Liver (tissue), 9 donors: Measurements from ENCODE around the gene AKR7A2. TPM values are rescaled to one million over a fixed set of nuclear protein-coding genes. Genes with fewer than 3 reads are reported as not detected.

Source experiments
- DNase-seq: peaks from one replicate; pipeline ENCODE4 v3.0.0-alpha.2; 2017; ENCODE audit warnings: low spot score
- H3K27ac ChIP-seq, 2 donors: one replicate each; pipeline ENCODE4 v1.7.0; 2013; ENCODE audit warnings: inconsistent platforms in 2 of 2, low read length in 2 of 2, control low read depth in 1 of 2, low read depth in 1 of 2, mild to moderate bottlenecking in 1 of 2
- H3K27me3 ChIP-seq, 4 donors: one replicate each; pipeline versions ENCODE4 v1.6.1 to v1.7.0; 2013; ENCODE audit warnings: low read length in 3 of 4, inconsistent platforms in 1 of 4, mild to moderate bottlenecking in 1 of 4, moderate library complexity in 1 of 4; ENCODE audit not compliant: control insufficient read depth in 4 of 4, insufficient read depth in 4 of 4
- H3K36me3 ChIP-seq, 4 donors: one replicate each; pipeline versions ENCODE4 v1.6.1 to v1.7.0; 2013; ENCODE audit warnings: low read length in 3 of 4, mild to moderate bottlenecking in 3 of 4, low read depth in 1 of 4, moderate library complexity in 1 of 4; ENCODE audit not compliant: control insufficient read depth in 4 of 4, insufficient read depth in 3 of 4
- H3K4me1 ChIP-seq, 4 donors: one replicate each; pipeline versions ENCODE4 v1.6.1 to v1.7.0; 2013; ENCODE audit warnings: low read length in 3 of 4, mild to moderate bottlenecking in 3 of 4, moderate library complexity in 1 of 4; ENCODE audit not compliant: control insufficient read depth in 4 of 4, insufficient read depth in 4 of 4
- H3K4me3 ChIP-seq, 3 donors: one replicate each; pipeline versions ENCODE4 v1.6.1 to v1.7.0; 2013; ENCODE audit warnings: low read length in 3 of 3, control low read depth in 1 of 3, low read depth in 1 of 3, mild to moderate bottlenecking in 1 of 3
- H3K9ac ChIP-seq, 2 donors: one replicate each; pipeline ENCODE4 v1.7.0; 2013; ENCODE audit warnings: low read length in 2 of 2, mild to moderate bottlenecking in 2 of 2, moderate library complexity in 2 of 2, control low read depth in 1 of 2, low read depth in 1 of 2
- H3K9me3 ChIP-seq, 4 donors: one replicate each; pipeline versions ENCODE4 v1.6.1 to v1.7.0; 2013; ENCODE audit warnings: low read length in 3 of 4; ENCODE audit not compliant: control insufficient read depth in 4 of 4
- ATF3 ChIP-seq: IDR thresholded peaks from 2 replicates; pipeline ENCODE4 v1.6.1; 2016; ENCODE audit warnings: antibody characterized with exemption
- CTCF ChIP-seq: fragments of 150-350 bp; IDR thresholded peaks from 2 replicates; pipeline ENCODE4 v1.5.1; 2017; ENCODE audit warnings: improper control_type of control experiment, low read depth, low read length; ENCODE audit not compliant: missing input control
- EGR1 ChIP-seq, 2 donors: IDR thresholded peaks; 2 replicates each; pipeline ENCODE4 v1.6.1; 2016 to 2018; ENCODE audit warnings: antibody characterized with exemption in 2 of 2, low read depth in 2 of 2
- FOXA1 ChIP-seq: IDR thresholded peaks from 2 replicates; pipeline ENCODE4 v1.6.1; 2016; ENCODE audit warnings: antibody characterized with exemption
- FOXA2 ChIP-seq: IDR thresholded peaks from 2 replicates; pipeline ENCODE4 v1.6.1; 2016; ENCODE audit warnings: antibody characterized with exemption
- HNF4A ChIP-seq, 2 donors: conservative IDR thresholded peaks; 2 replicates each; pipeline ENCODE4 v1.6.1; 2016; ENCODE audit warnings: antibody characterized with exemption in 2 of 2, mild to moderate bottlenecking in 2 of 2
- HNF4G ChIP-seq: IDR thresholded peaks from 2 replicates; pipeline ENCODE4 v1.6.1; 2016; ENCODE audit warnings: antibody characterized with exemption
- JUND ChIP-seq, 2 donors: IDR thresholded peaks; 2 replicates each; pipeline ENCODE4 v1.6.1; 2016; ENCODE audit warnings: antibody characterized with exemption in 2 of 2
- NR2F2 ChIP-seq: IDR thresholded peaks from 2 replicates; pipeline ENCODE4 v1.6.1; 2016; ENCODE audit warnings: antibody characterized with exemption
- RAD21 ChIP-seq, 2 donors: IDR thresholded peaks; 2 replicates each; pipeline ENCODE4 v1.6.1; 2016; ENCODE audit warnings: antibody characterized with exemption in 2 of 2, mild to moderate bottlenecking in 2 of 2
- RXRA ChIP-seq, 2 donors: IDR thresholded peaks; 2 replicates each; pipeline ENCODE4 v1.6.1; 2017 to 2018; ENCODE audit warnings: antibody characterized with exemption in 2 of 2, mild to moderate bottlenecking in 1 of 2
- SP1 ChIP-seq: IDR thresholded peaks from 2 replicates; pipeline ENCODE4 v1.6.1; 2018; ENCODE audit warnings: antibody characterized with exemption, mild to moderate bottlenecking
- TAF1 ChIP-seq: conservative IDR thresholded peaks from 2 replicates; pipeline ENCODE4 v1.6.1; 2016; ENCODE audit warnings: antibody characterized with exemption, mild to moderate bottlenecking
- YY1 ChIP-seq: IDR thresholded peaks from 2 replicates; pipeline ENCODE4 v1.6.1; 2016; ENCODE audit warnings: antibody characterized with exemption, mild to moderate bottlenecking
- whole genome bisulfite sequencing: extraction: QIAGEN DNeasy Blood & Tissue Kit; methylation state at CpG from one replicate; pipeline ENCODE4 v1.1.7; 2013; 5-methylcytosine and 5-hydroxymethylcytosine counted together
- polyA plus RNA-seq, 2 donors: library from polyadenylated mRNA; stranded (reverse) in 1 of 2; unstranded in 1 of 2; fragments of 200-250 nt in 1 of 2; fragments of >200 nt in 1 of 2; fragmentation: Nextera tagmentation in 1 of 2; extraction: Ambion mirVana in 1 of 2; gene quantifications; one replicate each; pipeline versions ENCODE4 v1.2.1 to v1.2.3, GENCODE V29; 2013 to 2015
- total RNA-seq, 2 donors: library from RNA; depleted of rRNA; stranded (reverse); fragments of >200 nt; gene quantifications; one replicate each; pipeline ENCODE4 v1.2.3, GENCODE V29; 2014
- TF ChIP-seq, protein P1 (sequence below): IDR thresholded peaks from 2 replicates; pipeline ENCODE4 v1.6.1; 2016; ENCODE audit warnings: antibody characterized with exemption
- TF ChIP-seq, protein P2 (sequence below): IDR thresholded peaks from 2 replicates; pipeline ENCODE4 v1.6.1; 2016; ENCODE audit warnings: antibody characterized with exemption
- TF ChIP-seq, protein P3 (sequence below): IDR thresholded peaks from 2 replicates; pipeline ENCODE4 v1.6.1; 2016; ENCODE audit warnings: antibody characterized with exemption, mild to moderate bottlenecking
- donor health status: healthy.
- donor health status: healthy.
- donor health status: healthy.
- donor health status: healthy.
- donor health status: healthy.

The AKR7A2 gene
- total and polyA plus RNA-seq, 4 donors = 41.4 to 63.2 (median 49.8) TPM

GRCh38 chr1:19337289-19337688, 25.3 kb upstream of the AKR7A2 start (continued):
- TF ChIP-seq CTCF = no peak
- TF ChIP-seq RAD21 (IDR thresholded peaks at IDR 0.05) = no peak
- TF ChIP-seq HNF4A (conservative IDR thresholded peaks at IDR 0.05) = no peak
- TF ChIP-seq ATF3 = no peak
- TF ChIP-seq NR2F2 = no peak
- no peak for TF ChIP-seq SP1
- no peak for TF ChIP-seq JUND (IDR thresholded peaks at IDR 0.05)

DNA sequence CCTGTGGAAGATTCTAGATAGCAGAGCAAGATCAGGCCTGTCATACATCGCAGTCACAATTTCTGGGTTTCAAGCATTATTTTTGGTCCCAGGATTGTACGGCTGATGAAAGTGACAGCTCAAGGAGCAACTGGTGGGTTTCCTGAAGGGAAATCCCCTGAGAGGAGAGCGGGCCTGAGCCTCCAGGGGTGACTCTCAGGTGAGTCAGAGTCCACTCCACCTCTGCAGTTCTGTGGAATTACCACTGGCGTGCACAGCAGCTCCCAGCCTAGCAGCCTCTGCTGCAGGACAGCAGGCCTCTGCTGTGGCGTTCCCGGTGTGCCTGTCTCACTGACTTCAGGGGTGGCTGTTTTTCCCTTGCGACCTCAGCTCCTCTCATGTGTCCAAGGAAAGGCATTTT, 24.6 kb upstream of the AKR7A2 start:
- no peak overlapping the region for H3K27ac ChIP-seq
- no peaks in the 10 kb centered on the region for H3K27me3 ChIP-seq
- H3K4me1 ChIP-seq = peaks cover 0 to 13% (median 5%) of the 10 kb centered on the region in 4 donors
- no peak overlapping the region for H3K9ac ChIP-seq
- WGBS = 89% methylated on average over 7 of the region's 7 CpGs
- no peak overlapping the region for H3K4me3 ChIP-seq
- H3K36me3 ChIP-seq = peaks cover 0 to 11% (median 2%) of the 10 kb centered on the region in 4 donors
- no peaks in the 10 kb centered on the region for H3K9me3 ChIP-seq
- TF ChIP-seq RAD21 (IDR thresholded peaks at IDR 0.05) (no peak), CTCF (no peak), JUND (IDR thresholded peaks at IDR 0.05) (no peak), ATF3 (no peak)
- TF ChIP-seq, protein P1, sequence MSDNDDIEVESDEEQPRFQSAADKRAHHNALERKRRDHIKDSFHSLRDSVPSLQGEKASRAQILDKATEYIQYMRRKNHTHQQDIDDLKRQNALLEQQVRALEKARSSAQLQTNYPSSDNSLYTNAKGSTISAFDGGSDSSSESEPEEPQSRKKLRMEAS = no peak
- DNase-seq = no peak

- Histone ChIP-seq H3K27me3 (no peaks in the 10 kb centered on the region), H3K36me3 (peaks cover 0 to 19% (median 2%) of the 10 kb centered on the region in 4 donors), H3K9me3 (no peaks in the 10 kb centered on the region), H3K27ac (no peak overlapping the region), H3K4me1 (peaks cover 0 to 8% (median 4%) of the 10 kb centered on the region in 4 donors), H3K9ac (no peak overlapping the region), H3K4me3 (no peak overlapping the region)
- no peak for DNase-seq
- 89% methylated on average over 9 of the region's 9 CpGs for WGBS
- TF ChIP-seq NR2F2 (no peak), HNF4G (no peak), FOXA1 (no peak), HNF4A (conservative IDR thresholded peaks at IDR 0.05) (no peak), YY1 (no peak), ATF3 (no peak), FOXA2 (no peak), EGR1 (IDR thresholded peaks at IDR 0.05; ENCODE audit: low read depth in 2 of 2) (no peak), JUND (IDR thresholded peaks at IDR 0.05) (no peak), SP1 (no peak), TAF1 (no peak), RAD21 (IDR thresholded peaks at IDR 0.05) (no peak), RXRA (IDR thresholded peaks at IDR 0.05) (no peak)
- TF ChIP-seq, protein P1 = no peak
- TF ChIP-seq, protein P2, sequence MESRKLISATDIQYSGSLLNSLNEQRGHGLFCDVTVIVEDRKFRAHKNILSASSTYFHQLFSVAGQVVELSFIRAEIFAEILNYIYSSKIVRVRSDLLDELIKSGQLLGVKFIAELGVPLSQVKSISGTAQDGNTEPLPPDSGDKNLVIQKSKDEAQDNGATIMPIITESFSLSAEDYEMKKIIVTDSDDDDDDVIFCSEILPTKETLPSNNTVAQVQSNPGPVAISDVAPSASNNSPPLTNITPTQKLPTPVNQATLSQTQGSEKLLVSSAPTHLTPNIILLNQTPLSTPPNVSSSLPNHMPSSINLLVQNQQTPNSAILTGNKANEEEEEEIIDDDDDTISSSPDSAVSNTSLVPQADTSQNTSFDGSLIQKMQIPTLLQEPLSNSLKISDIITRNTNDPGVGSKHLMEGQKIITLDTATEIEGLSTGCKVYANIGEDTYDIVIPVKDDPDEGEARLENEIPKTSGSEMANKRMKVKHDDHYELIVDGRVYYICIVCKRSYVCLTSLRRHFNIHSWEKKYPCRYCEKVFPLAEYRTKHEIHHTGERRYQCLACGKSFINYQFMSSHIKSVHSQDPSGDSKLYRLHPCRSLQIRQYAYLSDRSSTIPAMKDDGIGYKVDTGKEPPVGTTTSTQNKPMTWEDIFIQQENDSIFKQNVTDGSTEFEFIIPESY = no peak
- TF ChIP-seq, protein P3, sequence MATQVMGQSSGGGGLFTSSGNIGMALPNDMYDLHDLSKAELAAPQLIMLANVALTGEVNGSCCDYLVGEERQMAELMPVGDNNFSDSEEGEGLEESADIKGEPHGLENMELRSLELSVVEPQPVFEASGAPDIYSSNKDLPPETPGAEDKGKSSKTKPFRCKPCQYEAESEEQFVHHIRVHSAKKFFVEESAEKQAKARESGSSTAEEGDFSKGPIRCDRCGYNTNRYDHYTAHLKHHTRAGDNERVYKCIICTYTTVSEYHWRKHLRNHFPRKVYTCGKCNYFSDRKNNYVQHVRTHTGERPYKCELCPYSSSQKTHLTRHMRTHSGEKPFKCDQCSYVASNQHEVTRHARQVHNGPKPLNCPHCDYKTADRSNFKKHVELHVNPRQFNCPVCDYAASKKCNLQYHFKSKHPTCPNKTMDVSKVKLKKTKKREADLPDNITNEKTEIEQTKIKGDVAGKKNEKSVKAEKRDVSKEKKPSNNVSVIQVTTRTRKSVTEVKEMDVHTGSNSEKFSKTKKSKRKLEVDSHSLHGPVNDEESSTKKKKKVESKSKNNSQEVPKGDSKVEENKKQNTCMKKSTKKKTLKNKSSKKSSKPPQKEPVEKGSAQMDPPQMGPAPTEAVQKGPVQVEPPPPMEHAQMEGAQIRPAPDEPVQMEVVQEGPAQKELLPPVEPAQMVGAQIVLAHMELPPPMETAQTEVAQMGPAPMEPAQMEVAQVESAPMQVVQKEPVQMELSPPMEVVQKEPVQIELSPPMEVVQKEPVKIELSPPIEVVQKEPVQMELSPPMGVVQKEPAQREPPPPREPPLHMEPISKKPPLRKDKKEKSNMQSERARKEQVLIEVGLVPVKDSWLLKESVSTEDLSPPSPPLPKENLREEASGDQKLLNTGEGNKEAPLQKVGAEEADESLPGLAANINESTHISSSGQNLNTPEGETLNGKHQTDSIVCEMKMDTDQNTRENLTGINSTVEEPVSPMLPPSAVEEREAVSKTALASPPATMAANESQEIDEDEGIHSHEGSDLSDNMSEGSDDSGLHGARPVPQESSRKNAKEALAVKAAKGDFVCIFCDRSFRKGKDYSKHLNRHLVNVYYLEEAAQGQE = no peak
Observed at GRCh38 chr1:19333587-19334354, 21.8 kb upstream of the AKR7A2 start.
